Brain pericyte (primary cell): Measurements from ENCODE around the gene GAN.

Source experiments
- DNase-seq: peaks from one replicate; pipeline ENCODE4 v3.0.0-alpha.2; 2012; ENCODE audit warnings: low read depth, low spot score

The GAN gene, protein sequence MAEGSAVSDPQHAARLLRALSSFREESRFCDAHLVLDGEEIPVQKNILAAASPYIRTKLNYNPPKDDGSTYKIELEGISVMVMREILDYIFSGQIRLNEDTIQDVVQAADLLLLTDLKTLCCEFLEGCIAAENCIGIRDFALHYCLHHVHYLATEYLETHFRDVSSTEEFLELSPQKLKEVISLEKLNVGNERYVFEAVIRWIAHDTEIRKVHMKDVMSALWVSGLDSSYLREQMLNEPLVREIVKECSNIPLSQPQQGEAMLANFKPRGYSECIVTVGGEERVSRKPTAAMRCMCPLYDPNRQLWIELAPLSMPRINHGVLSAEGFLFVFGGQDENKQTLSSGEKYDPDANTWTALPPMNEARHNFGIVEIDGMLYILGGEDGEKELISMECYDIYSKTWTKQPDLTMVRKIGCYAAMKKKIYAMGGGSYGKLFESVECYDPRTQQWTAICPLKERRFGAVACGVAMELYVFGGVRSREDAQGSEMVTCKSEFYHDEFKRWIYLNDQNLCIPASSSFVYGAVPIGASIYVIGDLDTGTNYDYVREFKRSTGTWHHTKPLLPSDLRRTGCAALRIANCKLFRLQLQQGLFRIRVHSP

DNA sequence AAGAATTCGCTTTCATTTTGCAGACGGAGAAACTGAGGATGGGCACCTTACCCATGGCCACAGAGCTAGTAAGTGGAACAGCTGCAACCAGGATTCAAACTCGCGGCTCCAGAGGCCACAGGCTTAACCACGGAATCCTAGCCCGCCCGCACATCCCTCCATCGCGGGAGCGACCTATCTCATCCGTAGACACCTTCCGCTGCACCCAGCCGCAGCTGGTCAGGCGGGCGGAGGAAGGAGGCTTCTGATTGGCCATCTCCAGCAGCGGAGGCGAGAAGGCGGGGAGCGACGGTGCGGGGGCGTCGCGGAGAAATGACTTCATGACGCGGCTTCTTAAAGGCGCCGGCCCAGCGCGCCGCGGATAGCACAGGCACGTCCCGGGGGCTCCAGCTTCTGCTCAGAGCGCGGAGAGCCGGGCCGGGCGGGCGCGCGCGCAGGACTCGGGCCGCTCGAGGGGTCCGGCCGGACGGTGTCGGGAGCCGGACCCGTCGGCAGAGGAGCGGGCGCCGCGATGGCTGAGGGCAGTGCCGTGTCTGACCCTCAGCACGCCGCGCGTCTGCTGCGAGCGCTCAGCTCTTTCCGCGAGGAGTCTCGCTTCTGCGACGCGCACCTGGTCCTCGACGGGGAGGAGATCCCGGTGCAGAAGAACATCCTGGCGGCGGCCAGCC lies at the start of gene GAN:
GAN (plus strand) TSS at position 360 of the 668 bp plus-strand sequence; CDS start at position 512, 152 bp downstream.
- peak; percentile 86 for DNase-seq

DNA sequence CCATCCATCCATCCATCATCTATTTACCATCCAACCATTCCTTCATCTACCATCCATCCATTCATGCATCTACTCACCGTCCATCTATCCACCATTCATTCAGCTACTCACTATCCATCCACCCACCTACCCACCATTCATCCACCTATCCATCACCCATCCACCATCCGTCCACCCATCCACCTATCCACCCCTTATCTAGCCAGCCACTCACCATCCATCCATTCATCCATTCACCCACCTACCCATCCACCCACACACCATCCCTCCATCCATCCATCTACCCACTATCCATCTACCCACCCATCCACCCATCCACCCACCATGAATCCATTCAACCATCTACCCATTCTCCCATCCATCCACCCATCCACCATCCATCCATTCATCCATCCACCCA lies 49.7 kb upstream of the GAN start:
- no peak for DNase-seq

DNA sequence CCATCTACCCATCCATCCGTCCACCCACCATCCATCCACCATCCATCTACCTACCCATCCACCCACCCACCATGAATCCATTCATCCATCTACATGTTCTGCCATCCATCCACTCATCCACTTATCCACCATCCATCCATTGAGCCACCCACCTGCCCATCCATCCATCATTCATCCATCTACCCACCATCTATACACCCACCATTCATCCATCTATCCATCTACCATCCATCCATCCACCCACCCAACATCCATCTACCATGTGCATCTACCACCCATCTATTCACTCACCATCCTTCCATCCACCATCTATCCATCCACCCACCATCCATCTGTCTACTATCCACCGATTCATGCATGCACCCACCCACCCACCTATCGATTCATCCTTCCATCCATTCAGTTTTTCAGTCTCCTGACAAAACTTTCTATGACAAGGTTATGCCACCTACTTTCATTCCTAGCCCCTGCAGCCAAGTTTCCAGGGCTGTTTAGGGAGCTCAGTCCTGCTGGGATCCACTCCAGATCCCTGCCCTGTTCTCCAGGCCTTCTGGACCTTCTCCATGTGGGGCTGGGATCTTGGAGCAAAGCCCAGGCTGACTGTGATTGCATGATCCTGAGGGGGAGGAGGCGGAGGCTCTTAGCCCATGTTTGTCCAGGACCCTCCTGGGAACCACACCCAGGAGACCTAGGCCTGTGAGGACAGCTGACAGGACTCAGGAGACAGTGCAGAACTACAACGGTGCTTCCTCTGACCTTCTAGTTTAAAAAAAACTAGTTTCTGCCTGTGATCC lies 48.9 kb upstream of the GAN start:
- DNase-seq = no peak

DNA sequence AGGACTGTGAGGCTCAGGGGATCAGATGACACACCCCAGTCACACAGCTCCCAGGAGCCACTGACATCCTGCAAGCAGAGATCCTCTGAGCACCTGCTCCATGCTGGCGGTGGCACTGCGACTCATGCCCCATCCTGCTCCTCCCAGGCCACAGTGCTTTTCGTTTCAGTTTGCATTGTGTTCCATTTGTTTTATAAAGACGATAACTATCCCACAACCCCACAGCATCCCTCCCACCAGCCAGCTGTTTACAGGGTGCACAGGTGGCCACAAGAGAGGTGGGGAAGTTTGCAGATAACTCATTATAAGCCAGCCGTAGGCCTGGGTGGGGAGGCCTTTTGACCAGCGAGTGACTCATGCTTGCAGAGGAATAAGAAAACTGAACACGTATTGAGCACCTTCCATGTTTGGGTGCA lies 48.1 kb upstream of the GAN start:
- DNase-seq = no peak

DNA sequence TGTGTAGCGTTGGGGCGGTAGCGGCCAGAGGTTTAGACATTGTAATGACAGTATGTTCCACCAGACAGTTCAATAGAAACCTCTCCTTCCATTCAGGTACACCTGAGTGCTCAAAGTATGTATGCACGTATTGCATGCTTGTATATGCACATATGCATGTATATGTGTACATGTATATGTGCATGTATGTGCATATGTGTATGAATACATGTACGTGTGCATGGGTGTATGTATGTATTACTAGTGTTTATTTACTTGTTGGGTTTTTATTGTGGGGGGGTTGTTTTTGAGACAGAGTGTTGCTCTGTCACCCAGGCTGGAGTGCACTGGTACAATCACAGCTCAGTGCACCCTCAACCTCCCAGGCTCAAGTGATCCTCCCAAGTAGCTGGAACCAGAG lies 46.3 kb upstream of the GAN start:
- DNase-seq = no peak

DNA sequence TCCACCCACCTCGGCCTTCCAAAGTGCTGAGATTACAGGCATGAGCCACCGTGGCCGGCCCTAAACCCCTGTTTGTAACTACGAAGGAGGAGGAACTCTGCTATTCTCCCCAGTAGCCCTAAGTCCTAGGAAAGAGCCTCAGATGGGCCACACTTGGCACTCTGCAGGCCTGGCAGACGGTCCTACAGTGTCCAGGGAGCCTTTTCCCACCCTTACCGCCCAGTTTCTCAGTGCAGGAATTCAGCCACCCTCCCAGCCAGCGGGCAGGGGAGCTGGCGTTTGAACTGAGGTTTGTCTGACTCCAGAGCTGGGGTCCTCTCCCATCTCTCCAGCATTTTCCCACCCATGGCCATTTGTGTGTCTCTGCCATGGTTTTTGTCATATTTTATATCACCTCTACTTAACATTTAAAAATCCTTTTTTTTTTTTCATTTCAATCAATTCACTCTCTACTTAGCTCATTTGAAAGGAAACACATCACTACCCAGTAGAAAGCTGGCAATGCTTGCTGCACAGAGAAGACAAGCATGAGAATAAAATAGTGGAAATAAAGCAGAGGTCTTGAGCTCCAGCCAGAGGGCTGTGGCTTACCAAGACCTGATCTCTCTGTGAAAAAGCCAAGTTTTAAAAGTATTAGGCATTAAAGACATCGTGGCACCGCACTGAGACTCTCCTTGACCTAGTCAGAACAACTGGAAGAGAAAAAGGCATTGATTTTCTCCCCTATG lies 41.4 kb upstream of the GAN start:
- DNase-seq = no peak

DNA sequence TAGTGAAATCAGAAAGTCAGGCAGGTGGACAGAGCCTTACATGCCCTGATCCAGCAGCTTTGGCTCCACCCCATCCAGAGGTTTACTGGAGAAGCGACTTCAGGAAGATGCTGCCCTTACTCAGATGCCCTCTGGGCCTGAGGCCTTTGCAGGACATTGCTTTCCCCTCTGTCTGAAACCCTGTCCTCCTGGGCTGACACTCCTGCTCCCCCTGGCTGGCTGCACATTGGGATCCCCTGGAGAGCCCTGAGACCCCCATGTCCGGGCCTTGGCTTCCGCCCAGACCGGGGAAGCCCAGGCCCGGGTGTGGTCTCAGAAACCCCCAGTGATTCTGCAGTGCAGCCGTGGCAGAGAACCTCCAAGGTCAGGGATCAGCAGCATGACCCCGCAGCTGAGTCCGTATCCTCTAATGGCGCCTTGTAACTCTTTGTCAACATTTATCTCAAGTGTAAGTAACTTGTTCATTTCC lies 39.7 kb upstream of the GAN start:
- no peak for DNase-seq

DNA sequence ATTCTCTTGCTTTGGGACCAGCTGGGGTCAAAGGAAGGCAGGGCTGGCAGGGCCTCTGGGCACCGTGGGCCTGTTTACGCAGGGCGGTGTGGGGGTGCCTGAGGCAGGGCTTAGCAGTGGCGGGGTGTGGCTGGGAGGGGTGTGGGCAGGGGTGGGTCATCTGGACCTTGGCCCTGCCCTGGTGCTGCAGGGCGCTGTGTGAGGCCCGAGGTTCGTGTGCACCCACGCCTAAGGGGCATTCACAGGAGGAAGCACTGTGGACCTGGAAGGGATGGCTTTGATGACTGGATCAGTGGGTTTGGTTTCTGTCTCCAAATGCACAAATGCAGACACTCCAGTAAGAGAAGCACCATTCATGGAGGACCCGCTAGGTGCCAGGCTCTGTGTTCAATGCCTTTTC lies 39.0 kb upstream of the GAN start:
- DNase-seq = no peak

DNA sequence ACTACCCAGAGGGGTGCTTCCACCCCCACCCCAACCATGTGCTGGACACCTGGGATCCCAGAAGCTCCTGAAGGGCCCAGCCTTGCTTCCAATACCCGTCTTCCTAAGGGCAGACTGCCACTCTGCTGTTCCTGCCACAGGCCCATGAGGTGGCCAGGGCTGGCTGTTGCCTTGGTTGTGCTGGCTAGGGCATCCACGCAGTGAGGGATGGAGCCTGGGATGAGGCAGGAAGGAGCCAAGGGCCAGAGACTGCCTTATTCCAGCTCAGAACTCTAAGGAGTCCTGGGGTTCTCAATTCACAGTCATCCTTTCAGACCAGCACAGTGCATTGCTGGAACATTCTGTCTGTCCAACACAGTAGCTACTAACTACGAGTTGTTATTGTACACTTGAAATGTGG lies 38.4 kb upstream of the GAN start:
- DNase-seq = no peak

DNA sequence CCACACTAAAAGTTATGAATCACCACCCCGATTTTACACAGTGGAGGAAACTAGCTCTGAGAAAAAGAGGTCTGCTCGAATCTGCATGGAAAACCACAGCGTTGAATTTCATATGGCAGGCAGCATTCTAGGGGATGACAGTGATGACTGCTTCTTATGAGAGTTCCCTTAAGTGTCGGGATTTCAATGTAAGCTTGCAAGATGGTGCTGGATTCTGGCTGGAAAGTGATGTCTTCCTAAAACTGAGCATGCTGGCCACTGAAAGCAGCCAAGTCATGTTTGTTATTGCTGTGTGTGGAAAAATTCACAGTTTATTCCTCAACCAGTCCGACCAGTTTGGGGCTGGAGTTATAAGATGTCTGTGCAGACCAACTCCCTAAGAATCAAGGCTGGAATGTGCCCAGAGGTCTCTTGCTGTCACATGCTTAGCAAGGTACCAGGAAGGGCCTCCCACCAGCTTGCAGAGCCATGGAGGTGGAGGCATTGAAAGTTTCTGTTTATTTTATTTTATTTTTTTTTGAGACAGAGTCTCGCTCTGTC lies 37.2 kb upstream of the GAN start:
- DNase-seq = no peak

DNA sequence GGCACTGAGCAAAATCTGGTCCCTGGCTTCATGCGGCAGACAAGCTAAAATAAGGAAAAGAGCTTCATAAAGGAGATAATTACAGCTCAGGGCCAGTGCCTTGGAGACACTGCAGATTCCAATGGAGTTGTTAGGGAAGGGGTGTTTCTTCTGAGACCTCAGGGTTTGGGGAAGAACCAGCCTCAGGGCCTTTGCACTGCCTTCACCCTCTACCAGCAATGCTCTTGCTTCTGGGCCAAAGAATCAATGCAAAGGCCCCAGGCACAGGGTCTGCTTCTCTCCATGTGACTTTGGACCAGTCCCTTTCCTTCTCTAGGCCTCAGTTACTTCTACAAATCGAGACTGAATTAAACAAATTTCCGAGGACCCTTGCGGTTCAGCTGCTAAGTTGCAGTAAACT lies 36.2 kb upstream of the GAN start:
- DNase-seq = no peak

DNA sequence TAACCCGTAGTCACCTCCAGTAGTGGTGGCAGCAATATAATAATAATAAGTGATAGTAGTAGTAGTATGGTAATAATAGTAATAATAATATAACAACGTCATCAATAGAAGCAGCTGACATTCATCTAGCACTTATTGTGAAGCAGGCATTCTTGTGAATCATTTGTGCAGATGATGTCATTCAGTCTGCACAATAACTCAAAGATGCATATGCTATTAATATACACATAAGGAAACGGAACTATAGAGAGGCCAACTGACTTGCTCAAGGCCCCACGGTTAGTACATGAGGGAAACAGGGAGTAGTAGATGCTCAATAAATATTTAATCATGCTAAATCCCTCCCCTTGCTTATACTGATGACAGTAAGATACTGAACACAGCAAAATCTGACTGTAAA lies 35.4 kb upstream of the GAN start:
- no peak for DNase-seq

DNA sequence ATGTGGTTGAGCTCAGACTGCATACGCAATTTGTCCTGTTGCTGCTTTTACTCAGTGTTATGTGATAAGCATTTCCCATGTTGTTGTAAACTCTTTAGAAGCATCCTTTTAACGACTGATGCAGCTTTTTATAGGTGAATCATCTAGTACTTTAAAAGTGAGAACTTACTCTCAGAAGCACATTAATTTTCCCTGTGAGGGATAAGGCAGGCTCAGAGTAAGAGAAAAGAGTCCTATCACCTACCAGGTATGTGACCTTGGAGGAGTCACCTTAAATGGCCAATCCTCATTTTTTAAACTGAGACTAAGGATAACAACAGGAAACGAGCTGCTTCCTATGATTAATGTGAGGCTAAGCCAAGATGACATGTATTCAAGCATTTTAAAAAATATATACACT lies 34.4 kb upstream of the GAN start:
- DNase-seq = no peak

DNA sequence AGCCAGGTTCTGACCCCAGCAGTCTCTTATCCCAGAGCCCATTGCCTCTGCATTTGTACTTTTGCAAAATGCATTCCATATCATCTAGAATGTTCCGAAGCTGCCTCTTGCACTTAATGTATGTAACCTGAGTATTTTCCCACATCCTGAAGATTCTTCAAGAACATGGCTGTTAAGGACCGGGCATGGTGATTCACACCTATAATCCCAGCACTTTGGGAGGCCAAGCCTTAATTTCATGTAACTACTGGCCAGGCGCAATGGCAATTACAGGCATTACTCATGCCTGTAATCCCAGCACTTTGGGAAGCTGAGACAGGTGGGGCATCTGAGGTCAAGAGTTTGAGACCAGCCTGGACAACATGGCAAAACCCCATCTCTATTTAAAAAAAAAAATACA lies 31.7 kb upstream of the GAN start:
- no peak for DNase-seq

DNA sequence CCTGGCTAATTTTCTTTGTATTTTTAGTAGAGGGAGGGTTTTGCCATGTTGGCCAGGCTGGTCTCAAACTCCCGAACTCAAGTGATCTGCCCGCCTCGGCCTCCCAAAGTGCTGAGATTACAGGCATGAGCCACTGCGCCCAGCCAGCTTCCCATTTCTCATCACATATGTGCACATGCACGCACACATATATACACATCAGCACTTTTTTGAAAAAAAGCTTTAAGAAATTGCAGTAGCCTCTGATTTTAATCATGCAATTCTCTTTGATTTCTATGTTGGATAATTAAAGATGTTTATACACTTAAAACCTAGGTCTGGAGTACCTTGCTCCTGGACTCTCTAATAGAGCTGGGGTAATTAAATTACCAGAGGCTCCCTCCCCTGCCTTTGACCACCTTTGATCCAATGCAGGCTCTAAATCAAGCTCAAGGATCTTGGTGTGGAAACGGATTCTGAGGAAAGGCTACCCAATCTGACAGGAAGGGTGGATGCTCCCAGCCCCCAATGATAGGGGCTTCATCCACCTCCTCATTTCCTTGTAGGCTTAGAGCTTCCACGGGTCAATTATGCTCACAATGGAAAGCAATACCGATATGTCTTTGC lies 29.7 kb upstream of the GAN start:
- no peak for DNase-seq

DNA sequence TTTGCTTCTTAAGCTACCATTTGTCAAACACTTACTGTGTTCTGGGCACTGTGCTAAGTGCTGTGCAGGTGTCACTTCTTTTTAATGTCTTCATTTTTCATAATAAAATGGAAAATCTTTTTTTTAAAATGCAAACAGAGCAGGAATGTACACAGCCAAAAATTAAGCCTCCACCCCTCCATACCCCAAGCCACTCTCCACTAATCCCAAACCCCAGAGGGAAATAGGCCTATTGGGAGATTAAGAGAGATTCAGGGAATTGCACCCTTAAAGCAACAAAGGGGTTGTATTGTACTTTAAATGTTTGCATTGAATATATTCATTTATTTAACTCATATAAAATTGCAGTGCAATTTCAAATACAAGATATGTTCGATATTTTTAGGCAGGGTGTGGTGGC lies 28.6 kb upstream of the GAN start:
- no peak for DNase-seq

DNA sequence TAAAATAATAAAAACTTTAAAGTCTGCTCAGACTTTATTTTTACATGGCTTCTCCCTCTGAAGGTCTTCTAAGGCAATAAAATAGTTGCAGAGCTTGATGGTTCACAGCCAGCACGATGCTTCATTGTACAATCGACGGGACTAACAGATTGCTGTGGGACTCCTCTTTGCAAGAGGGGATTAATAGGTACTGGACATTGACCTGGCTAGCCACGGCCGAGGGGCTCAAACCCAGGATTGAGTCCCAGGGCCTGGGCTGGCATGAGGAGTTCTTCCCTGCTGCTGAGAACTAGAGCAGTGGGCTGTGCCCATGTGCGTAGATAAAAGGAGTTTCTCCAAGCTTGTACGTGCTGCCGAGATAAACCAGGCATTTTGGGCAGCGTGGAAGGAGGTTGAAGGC lies 23.6 kb upstream of the GAN start:
- no peak for DNase-seq

DNA sequence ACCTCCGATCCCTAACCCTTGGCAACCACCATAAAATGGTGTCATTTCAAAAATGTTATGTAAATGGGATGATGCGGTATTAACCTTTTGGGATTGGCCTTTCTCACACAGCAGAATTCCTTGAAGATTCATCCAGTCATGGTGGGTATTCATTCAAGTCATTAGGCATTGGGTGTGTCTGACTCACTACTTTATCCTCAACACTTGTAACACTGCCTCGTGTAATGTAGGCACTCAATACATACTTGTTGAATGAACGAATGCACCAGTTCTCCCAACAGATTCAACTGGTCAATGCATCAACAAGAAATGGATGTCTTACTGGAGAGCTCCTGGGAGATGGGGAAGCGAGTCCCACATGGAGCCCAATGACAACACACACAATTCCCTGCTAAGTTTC lies 21.8 kb upstream of the GAN start:
- no peak for DNase-seq

DNA sequence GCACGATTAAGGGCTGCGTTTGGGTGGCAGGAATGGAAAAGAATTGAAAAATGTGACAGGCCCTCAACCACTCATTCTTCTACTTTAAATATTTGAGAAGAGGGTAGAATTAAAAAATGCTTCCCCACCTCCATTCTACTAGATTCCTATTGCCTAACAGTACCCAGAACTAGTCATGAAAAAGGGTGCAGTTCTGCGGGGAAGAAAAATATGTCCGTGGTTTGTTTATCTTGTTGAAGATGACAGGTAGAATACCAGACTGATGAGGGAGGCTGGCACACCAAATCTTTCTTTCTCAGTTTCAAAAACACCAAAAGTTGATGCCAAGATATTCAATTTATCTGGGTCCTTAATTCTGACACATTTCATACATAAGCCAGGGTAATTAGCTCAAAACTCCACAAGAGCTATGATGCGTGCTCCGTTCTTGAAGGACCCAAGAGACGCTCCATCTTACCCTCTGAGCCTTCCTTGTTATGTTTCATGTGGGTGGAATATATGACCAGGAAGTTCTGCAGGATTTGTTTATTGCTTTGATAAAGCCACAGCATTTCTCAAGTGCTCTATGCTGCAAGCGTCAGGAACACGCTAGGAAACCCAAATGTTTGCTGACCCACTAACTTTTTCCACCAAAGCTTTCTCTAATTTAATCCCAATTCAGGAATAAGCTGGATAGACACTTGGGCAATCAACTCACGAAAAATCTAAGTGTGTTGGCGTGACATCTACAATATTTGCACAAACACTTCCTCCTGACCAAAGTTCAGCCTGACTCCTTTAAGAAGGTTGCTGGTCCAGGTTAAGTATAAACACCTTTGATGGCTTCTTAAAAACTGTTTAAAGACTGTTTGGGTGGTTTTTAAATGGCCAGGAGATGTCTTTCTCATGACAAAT lies 20.6 kb upstream of the GAN start:
- no peak for DNase-seq

DNA sequence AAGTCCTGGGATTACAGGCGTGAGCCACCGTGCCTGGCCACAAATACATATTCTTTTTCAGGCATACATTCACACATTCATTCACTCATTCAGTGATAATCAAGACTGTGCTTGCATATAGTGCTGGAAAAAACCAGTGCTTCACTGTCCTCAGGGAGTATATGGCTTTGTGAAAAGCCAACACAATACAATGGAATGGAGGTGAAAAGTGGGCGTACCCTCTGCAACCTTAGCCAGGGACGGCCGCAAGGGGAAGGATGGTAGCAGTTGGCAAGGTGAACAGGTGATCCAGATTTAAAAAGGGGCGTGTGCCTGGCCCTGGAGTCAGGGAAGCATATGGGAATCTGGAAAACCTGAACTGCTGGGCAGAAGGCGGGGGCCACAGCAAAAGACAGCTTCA lies 18.1 kb upstream of the GAN start:
- no peak for DNase-seq
